ENCODE measurements around the gene TRMT11.
A peak's percentile ranks its signal among the peaks of the same experiment; 100 is the strongest.

The TRMT11 gene
- total RNA-seq: 22.2 to 49.9 (median 40.2) reads per million in 9 experiments

DNA sequence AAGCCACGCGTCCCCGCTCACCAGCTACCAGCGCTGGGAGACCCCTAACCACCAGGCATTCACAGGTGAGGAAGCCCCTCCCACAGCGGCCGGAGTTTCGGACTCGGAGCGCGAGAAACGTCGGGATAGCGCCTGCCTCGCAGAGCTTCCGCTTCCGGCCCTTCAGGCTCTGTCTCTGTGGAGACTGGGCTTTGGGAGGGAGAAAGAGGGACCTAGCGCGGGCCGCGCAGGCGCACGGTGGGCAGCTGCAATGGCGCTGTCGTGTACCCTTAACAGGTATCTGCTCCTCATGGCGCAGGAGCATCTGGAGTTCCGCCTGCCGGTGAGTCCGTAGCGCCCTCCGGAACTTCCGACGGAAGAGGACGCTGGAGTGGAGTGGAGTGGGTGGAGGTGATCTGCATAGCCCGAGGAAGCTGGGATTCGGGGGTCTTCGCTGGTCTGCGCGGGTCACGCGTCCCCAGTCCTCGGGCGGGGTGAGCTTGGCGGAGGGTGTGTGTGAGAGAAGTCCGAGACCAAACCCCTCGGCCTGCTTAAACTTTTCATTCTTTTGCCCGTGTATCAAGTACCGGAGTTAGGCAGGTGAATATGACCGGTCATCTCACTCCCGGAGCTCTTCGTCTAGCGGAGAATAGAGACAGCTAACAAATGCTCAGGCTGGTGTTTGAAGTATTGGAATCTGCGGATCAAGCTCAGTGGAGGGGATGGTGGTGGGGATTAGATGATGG lies at the start of gene TRMT11:
TSS of gene TRMT11 (plus strand) at position 240 of the 725 bp plus-strand sequence. CDS start at position 251, 11 bp downstream.
- Mint-ChIP-seq H3K4me1 (ENCODE audit: low read depth in 2 of 2) (peaks cover 4 to 5% of the 10 kb centered on the region in 2 donors), H3K9me3 (no peaks in the 10 kb centered on the region), H3K27ac (no peak within 1 kb of the TSS), H3K36me3 (ENCODE audit: insufficient read depth) (no peaks in the 10 kb centered on the region), H3K27me3 (no peaks in the 10 kb centered on the region), H3K4me3 (no peak within 1 kb of the TSS)
- peak; percentile 95 for ATAC-seq (replicated peaks)
- DNase-seq: peak; percentile 66 to 74 (median 71)

DNA sequence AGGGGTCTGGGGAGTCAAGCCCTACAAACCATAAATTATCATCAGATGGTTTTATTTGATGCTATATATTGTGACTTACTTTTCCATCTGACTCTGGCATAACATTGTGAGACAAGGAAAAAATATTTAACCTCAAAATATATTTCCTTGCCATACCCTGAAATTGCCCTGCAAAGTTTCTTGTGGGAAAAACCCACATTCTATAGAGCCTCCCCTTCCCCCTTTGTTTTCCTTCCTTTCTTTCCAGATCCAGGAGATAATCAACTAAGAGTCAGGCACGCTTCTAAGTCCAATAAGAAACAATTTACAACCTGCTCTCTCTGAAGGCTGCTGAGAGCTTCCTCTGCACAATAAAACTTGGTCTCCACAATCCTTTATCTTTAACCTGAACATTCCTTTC lies 47.3 kb upstream of the TRMT11 start:
- Mint-ChIP-seq H3K9me3 (no peaks in the 10 kb centered on the region), H3K27ac (no peak overlapping the region), H3K4me1 (ENCODE audit: low read depth in 2 of 2) (no peaks in the 10 kb centered on the region), H3K27me3 (peaks cover 27 to 37% of the 10 kb centered on the region in 2 donors), H3K36me3 (ENCODE audit: insufficient read depth) (no peaks in the 10 kb centered on the region), H3K4me3 (no peak overlapping the region)
- no peak for DNase-seq
- no peak for ATAC-seq (replicated peaks)

DNA sequence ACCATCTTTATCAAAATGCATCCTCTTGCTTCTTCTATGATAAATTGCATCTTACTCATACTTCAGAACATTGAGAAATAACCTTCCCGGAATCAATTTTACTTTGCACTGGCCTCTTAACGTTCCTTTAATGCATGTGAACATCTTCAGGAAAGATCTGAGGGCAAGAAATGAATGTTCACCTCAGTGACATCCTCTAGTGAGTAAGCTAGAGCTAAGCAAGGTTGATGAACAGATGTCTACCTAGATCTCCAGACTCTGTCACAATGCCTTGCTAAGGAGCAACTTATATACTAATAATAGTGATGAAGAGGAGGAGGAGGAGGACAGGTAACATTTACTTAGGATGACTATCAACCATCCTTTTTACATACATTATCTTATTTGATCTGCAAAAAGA lies 46.5 kb upstream of the TRMT11 start:
- H3K9me3 Mint-ChIP-seq: no peaks in the 10 kb centered on the region
- peaks cover 27 to 37% of the 10 kb centered on the region in 2 donors for H3K27me3 Mint-ChIP-seq
- H3K27ac Mint-ChIP-seq: no peak overlapping the region
- DNase-seq (no peak), ATAC-seq (replicated peaks) (no peak)
- no peaks in the 10 kb centered on the region for H3K36me3 Mint-ChIP-seq (ENCODE audit: insufficient read depth)
- no peaks in the 10 kb centered on the region for H3K4me1 Mint-ChIP-seq (ENCODE audit: low read depth in 2 of 2)
- no peak overlapping the region for H3K4me3 Mint-ChIP-seq

DNA sequence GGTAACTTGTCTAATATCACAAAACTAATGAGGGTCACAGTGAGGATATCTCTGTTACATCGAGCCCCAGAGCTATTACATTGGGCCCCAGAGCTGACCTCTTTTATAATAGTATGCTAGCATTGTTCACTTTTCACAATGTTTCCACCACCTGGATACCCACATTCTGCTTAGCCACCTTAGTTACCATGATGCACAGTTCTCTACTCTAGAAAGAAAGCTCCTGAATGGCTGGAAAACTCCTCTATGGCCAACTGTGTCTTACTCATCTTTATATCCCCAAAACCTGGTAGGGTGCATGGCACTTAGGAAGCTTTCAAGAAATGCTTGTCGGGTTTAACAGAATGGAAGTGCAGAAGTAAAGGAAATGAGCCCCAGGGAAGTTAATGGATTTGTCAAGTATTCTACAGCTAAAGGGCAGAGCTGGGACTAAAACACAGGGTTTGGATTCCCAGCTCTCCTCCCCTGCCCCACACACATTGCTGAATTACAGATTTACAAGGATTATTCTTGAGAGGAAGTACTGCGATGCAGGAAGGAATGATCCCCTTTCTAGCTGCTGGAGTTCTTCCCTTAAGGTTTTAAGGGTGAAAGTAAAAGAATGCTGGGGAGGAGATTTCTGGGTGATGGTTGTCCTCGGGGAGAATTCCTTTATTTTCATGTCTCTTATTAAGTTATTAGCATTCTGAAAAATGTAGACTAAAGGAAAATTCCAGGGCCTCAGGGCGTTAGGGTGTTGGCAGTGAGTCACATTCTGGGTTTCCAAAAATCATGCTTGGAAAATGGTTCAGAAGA lies 45.9 kb upstream of the TRMT11 start:
- no peak for ATAC-seq (replicated peaks)
- Mint-ChIP-seq H3K4me1 (ENCODE audit: low read depth in 2 of 2) (no peaks in the 10 kb centered on the region), H3K36me3 (ENCODE audit: insufficient read depth) (no peaks in the 10 kb centered on the region), H3K9me3 (no peaks in the 10 kb centered on the region), H3K4me3 (no peak overlapping the region), H3K27me3 (peaks cover 27 to 37% of the 10 kb centered on the region in 2 donors), H3K27ac (no peak overlapping the region)
- DNase-seq: no peak

DNA sequence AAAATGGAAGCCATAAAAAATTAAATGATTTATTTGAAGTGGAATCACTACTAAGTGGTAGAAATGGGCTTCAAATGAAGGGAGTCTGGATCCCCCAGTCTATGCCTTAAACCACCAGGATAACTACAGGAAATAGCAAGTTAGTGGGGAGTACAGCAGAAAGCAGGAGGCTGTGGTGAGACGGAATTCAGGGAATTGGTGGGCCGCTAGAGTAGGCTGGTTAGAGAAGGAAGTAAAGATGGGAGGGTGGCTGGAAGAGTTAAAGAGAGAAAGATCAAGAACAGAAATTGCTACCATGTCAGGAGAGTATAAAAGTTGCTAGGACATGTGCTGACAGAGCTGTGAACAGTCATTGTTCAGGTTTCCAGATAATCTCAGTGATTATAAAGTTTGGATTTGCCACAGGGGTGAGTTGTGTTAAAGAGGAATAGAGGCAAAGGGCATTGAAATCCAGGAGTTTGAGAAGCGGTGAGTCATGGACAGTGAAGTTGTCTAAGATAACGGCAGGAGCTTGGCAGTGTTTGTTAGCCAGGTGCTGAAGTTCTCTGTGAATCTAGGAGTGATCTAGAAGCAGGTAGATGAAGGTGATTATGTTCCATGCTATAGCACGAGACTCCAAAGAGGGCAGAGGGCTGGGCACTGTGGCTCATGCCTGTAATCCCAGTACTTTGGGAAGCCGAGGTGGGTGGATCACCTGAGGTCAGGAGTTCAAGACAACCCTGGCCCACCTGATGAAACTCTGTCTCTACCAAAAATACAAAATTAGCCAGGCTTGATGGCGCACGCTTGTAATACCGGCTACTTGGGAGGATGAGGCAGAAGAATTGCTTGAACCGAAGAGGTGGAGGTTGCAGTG lies 43.4 kb upstream of the TRMT11 start:
- H3K4me3 Mint-ChIP-seq: no peak overlapping the region
- no peaks in the 10 kb centered on the region for H3K4me1 Mint-ChIP-seq (ENCODE audit: low read depth in 2 of 2)
- DNase-seq (no peak), ATAC-seq (replicated peaks) (no peak)
- no peak overlapping the region for H3K27ac Mint-ChIP-seq
- peaks cover 27 to 37% of the 10 kb centered on the region in 2 donors for H3K27me3 Mint-ChIP-seq
- H3K36me3 Mint-ChIP-seq (ENCODE audit: insufficient read depth): no peaks in the 10 kb centered on the region
- no peaks in the 10 kb centered on the region for H3K9me3 Mint-ChIP-seq

DNA sequence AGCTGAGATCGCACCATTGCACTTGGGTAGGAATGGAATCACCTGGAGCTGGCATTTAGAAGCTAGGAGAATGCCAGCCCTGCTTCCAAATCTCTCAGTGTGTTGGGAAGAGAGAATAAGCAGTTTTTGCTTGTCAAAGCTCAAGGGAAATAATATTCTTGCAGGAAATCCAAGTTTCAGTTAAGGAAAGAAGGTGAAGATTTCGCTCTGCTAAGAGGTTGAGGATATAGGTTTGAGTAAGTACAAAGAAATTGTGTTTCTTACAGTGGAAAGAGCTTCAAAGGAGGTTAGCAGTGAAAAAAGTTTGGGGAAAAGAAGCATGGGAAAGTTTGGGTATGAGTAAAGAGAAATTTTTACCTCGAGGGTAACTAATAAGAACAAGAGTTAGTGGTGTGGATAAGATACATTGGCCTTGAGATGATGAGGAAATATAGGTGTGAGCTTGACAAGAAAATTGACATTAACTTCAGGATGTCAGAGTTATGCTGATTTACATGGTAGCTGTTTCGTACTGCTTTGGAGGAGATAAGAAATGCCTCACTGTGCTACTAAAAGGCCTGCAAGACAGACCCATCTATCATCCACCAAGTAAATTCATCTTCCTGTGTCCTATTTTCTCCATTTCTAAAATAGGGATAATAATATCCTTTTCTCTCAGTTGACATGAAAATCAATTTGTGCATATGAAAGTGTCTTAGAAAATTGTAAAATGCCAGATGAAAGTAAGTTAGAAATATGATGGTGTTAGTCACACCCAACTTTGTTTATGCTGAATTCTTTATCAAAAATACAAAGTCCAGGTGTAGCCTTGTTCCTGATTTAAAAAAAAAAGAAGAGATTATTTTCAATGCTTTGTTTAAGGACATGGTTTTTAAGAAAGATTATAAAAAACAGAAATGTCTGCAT lies 42.6 kb upstream of the TRMT11 start:
- Mint-ChIP-seq H3K27me3 (peaks cover 31 to 37% of the 10 kb centered on the region in 2 donors), H3K36me3 (ENCODE audit: insufficient read depth) (no peaks in the 10 kb centered on the region), H3K27ac (no peak overlapping the region), H3K4me1 (ENCODE audit: low read depth in 2 of 2) (no peaks in the 10 kb centered on the region), H3K4me3 (no peak overlapping the region), H3K9me3 (no peaks in the 10 kb centered on the region)
- ATAC-seq (replicated peaks) (no peak), DNase-seq (no peak)

DNA sequence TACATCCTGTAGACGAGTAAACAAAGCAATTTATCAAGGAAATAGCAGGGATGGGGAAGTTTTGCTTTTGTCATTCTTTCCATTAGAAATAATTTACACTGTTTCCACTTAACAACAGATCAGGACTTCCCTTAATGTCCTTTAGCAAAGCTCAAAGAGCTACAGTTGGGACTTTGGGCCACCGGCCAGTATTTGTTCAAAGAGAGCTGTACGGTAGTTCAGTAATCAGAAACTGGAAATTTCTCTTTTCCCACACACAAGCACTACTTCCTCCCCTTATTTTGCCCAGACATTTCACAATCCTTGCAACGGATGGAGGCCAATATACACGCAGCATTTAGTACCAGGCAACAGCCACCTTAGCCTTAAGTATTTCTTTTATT lies 41.9 kb upstream of the TRMT11 start:
- Mint-ChIP-seq H3K4me3 (no peak overlapping the region), H3K9me3 (no peaks in the 10 kb centered on the region), H3K4me1 (ENCODE audit: low read depth in 2 of 2) (no peaks in the 10 kb centered on the region), H3K27me3 (peaks cover 29 to 33% of the 10 kb centered on the region in 2 donors), H3K36me3 (ENCODE audit: insufficient read depth) (no peaks in the 10 kb centered on the region), H3K27ac (no peak overlapping the region)
- ATAC-seq (replicated peaks) (no peak), DNase-seq (no peak)

DNA sequence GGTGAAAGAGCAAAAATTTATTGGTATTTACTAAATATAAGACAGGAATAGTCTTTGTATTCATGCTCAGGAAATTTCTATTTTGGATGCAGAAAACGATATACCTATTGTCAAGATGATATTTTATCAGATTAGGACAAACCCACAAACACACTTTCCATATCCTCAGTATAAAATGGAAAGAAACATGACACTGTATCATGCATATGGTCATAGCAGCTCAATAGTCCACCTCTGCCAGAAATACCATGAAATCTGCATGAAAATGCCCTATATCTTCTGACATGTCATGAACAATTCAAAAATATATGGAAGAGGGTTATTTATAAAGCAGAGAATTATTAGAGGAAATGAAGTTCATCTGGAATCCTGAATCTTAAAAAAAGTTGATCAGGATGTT lies 41.4 kb upstream of the TRMT11 start:
- H3K36me3 Mint-ChIP-seq (ENCODE audit: insufficient read depth): no peaks in the 10 kb centered on the region
- no peak overlapping the region for H3K27ac Mint-ChIP-seq
- DNase-seq: no peak
- ATAC-seq (replicated peaks): no peak
- H3K9me3 Mint-ChIP-seq: no peaks in the 10 kb centered on the region
- no peaks in the 10 kb centered on the region for H3K4me1 Mint-ChIP-seq (ENCODE audit: low read depth in 2 of 2)
- no peak overlapping the region for H3K4me3 Mint-ChIP-seq
- peaks cover 28% of the 10 kb centered on the region in 2 donors for H3K27me3 Mint-ChIP-seq

DNA sequence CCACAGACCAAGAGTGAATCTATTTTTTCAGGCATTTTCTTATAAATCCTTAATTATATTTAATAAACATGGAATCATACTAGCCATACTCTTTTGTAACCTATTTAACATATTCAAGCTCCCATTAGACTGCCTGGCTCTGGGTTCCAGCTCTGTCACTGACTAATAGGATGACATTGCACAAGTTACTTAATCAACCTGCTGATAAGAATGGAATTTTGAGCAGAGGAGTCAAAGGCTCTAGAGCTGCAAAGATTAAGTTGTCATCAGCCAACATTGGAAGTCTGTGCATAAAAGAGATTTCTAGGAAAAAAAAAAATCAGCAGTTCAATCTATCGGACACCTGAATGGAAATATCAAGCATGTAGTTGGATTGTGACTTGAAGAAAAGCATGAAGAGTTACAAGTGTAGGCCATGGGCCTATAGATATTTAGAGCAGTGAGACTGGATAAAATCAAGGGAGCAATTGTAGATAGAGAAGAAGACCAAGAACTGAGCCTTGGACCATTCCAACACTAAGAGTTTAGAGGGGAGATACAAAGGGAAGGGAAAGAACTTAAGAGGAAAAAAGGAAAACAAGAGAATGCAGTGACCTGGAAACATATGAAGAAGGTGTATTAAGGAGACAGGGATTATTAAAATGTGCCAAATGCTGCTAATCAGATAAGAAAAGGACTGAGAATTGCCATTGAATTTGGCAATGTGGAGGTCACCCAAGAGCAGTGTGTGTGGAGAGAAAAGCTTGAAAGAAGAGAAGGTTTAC lies 40.8 kb upstream of the TRMT11 start:
- DNase-seq: no peak

DNA sequence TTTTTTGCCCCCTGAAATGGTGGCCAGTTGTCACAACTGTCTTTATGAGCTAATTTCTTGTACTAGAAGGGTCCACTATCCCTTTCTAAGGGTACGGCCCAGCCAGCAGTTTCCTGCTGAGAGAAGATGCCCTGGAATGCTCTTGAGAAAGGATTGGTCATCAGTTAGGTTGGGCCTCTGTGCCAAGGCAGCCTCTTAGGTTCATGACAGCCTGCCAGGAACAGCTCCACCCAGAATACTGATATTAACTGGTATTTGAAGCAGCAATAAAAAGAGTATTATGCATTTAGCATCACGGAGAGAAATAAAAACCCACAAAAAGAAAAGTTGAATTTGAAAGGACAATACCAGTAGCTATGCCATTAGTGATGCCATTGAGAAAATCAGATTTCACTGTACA lies 38.7 kb upstream of the TRMT11 start:
- Mint-ChIP-seq H3K9me3 (no peaks in the 10 kb centered on the region), H3K27me3 (peaks cover 8 to 30% of the 10 kb centered on the region in 2 donors), H3K4me1 (ENCODE audit: low read depth in 2 of 2) (no peaks in the 10 kb centered on the region), H3K4me3 (no peak overlapping the region), H3K36me3 (ENCODE audit: insufficient read depth) (no peaks in the 10 kb centered on the region), H3K27ac (no peak overlapping the region)
- ATAC-seq (replicated peaks) (no peak), DNase-seq (no peak)

More for the DNA sequence above, 40.8 kb upstream of the TRMT11 start:
- Mint-ChIP-seq H3K9me3 (no peaks in the 10 kb centered on the region), H3K4me3 (no peak overlapping the region), H3K4me1 (ENCODE audit: low read depth in 2 of 2) (no peaks in the 10 kb centered on the region), H3K36me3 (ENCODE audit: insufficient read depth) (no peaks in the 10 kb centered on the region), H3K27me3 (peaks cover 21 to 29% of the 10 kb centered on the region in 2 donors), H3K27ac (no peak overlapping the region)
- ATAC-seq (replicated peaks): no peak

DNA sequence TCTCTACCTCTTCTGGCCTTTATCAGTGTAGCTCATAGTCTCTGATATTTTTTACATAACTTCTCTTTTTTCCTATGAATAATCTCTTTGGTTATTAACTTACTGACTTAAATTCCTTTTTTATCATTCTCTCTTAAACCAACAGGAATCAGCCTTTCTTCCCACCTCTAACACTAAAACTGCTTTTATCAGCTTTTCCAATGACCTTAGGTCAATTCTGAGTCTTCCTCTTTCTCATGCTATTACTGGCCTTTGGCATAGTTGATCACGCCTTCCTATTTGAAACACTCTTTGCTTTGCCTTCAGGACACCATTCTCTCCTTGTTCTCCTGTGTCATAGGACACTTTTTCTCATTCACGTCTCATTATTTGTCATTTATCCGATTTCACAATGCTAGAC lies 37.9 kb upstream of the TRMT11 start:
- no peaks in the 10 kb centered on the region for H3K4me1 Mint-ChIP-seq (ENCODE audit: low read depth in 2 of 2)
- no peaks in the 10 kb centered on the region for H3K36me3 Mint-ChIP-seq (ENCODE audit: insufficient read depth)
- ATAC-seq (replicated peaks) (no peak), DNase-seq (no peak)
- no peak overlapping the region for H3K27ac Mint-ChIP-seq
- H3K9me3 Mint-ChIP-seq: no peaks in the 10 kb centered on the region
- H3K27me3 Mint-ChIP-seq: peaks cover 0 to 26% of the 10 kb centered on the region in 2 donors
- no peak overlapping the region for H3K4me3 Mint-ChIP-seq

DNA sequence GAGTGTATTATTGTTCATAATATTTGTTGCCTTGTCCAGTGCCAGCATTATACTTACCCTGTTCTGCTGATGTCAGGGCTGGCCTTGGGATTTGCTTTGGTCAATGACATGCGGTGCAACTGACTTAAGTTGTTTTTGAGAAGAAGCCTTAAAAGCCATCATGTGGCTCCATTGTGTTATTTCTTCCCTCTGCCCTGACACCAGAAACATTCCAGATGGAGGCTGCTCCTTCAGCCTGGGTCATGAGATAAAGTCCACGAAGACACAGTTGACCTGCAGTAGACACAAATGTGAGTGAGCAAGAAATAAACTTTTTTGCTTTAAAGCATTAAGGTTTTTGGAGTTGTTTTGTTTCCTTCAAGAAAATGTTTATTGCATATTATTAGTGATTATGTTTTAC lies 37.3 kb upstream of the TRMT11 start:
- H3K36me3 Mint-ChIP-seq (ENCODE audit: insufficient read depth): no peaks in the 10 kb centered on the region
- no peaks in the 10 kb centered on the region for H3K4me1 Mint-ChIP-seq (ENCODE audit: low read depth in 2 of 2)
- no peak for ATAC-seq (replicated peaks)
- H3K9me3 Mint-ChIP-seq: no peaks in the 10 kb centered on the region
- H3K27me3 Mint-ChIP-seq: peaks cover 0 to 26% of the 10 kb centered on the region in 2 donors
- no peak overlapping the region for H3K4me3 Mint-ChIP-seq
- no peak overlapping the region for H3K27ac Mint-ChIP-seq
- no peak for DNase-seq

Data from effector memory CD8-positive, alpha-beta T cell (primary cell).